Gastrocnemius medialis (tissue), 4 donors: ENCODE data around the gene AGPAT3. TPM values are rescaled to one million over a fixed set of nuclear protein-coding genes. Genes with fewer than 3 reads are reported as not detected.

Experiments
- ATAC-seq, 2 donors: fragments of 150-250 bp; one replicate each; pipeline ENCODE4 v1.9.1; 2016
- DNase-seq, 2 donors: peaks; one replicate each; pipeline ENCODE4 v3.0.0-alpha.2; 2019
- H3K27ac ChIP-seq, 4 donors: fragments of 200-600 bp; sonication (generic); 1 replicate in 1 of 4; 2 replicates in 3 of 4; pipeline ENCODE4 v1.5.1; 2016 to 2018; ENCODE audit warnings: mild to moderate bottlenecking in 2 of 4, moderate library complexity in 1 of 4
- H3K27me3 ChIP-seq, 3 donors: fragments of 200-600 bp; sonication (generic) in 2 of 3; 1 replicate in 1 of 3; 2 replicates in 2 of 3; pipeline versions ENCODE4 v1.5.1 to v1.6.0; 2016 to 2019; ENCODE audit warnings: mild to moderate bottlenecking in 1 of 3, moderate library complexity in 1 of 3
- H3K36me3 ChIP-seq, 2 donors: fragments of 200-600 bp; sonication (generic) in 1 of 2; one replicate each; pipeline ENCODE4 v1.5.1; 2017 to 2018
- H3K4me1 ChIP-seq, 2 donors: fragments of 200-600 bp; sonication (generic) in 1 of 2; one replicate each; pipeline ENCODE4 v1.5.1; 2016 to 2017; ENCODE audit warnings: mild to moderate bottlenecking in 2 of 2
- H3K4me3 ChIP-seq, 4 donors: fragments of 200-600 bp; sonication (generic) in 3 of 4; 1 replicate in 1 of 4; 2 replicates in 3 of 4; pipeline ENCODE4 v1.5.1; 2016 to 2019; ENCODE audit warnings: mild to moderate bottlenecking in 2 of 4
- H3K9me3 ChIP-seq, 3 donors: fragments of 200-600 bp; sonication (generic) in 2 of 3; 1 replicate in 1 of 3; 2 replicates in 2 of 3; pipeline ENCODE4 v1.5.1; 2016 to 2019
- POLR2A ChIP-seq, 2 donors: fragments of 450-650 bp; IDR thresholded peaks; one replicate each; pipeline ENCODE4 v1.6.1; 2017; ENCODE audit warnings: antibody characterized with exemption in 2 of 2, mild to moderate bottlenecking in 2 of 2, moderate library complexity in 2 of 2
- in situ Hi-C, 4 donors: fragments of 200-750 bp; cut with MboI; loops; one replicate each; pipeline versions ENCODE4 v1.15.0 to v1.8.0; 2017; ENCODE audit warnings: low sequenced_read_pairs in 4 of 4
- intact Hi-C: fragments of 100-400 bp; cut with DNase I; formaldehyde crosslinking; loops from one replicate; pipeline ENCODE4 v1.15.1; 2023; ENCODE audit warnings: low total_unique reads
- total RNA-seq, 4 donors: library from RNA; depleted of rRNA; stranded (reverse); fragments of >200 nt; gene quantifications; one replicate each; pipeline versions ENCODE4 v1.1.0 to v1.2.3, GENCODE V29; 2016
- TF ChIP-seq, protein P1 (sequence below), 5 experiments: fragments of 450-650 bp in 3 of 5; fragments of 200-600 bp in 2 of 5; sonication (generic) in 2 of 5; IDR thresholded peaks in 4 of 5; conservative IDR thresholded peaks in 1 of 5; 1 replicate in 4 of 5; 2 replicates in 1 of 5; pipeline ENCODE4 v1.5.1; 2016 to 2019; ENCODE audit warnings: antibody characterized with exemption in 5 of 5, mild to moderate bottlenecking in 3 of 5, moderate library complexity in 3 of 5

AGPAT3 gene
- total RNA-seq, 4 donors from 2014 or later, result 44.2 to 102 (median 59.3) TPM

DNA sequence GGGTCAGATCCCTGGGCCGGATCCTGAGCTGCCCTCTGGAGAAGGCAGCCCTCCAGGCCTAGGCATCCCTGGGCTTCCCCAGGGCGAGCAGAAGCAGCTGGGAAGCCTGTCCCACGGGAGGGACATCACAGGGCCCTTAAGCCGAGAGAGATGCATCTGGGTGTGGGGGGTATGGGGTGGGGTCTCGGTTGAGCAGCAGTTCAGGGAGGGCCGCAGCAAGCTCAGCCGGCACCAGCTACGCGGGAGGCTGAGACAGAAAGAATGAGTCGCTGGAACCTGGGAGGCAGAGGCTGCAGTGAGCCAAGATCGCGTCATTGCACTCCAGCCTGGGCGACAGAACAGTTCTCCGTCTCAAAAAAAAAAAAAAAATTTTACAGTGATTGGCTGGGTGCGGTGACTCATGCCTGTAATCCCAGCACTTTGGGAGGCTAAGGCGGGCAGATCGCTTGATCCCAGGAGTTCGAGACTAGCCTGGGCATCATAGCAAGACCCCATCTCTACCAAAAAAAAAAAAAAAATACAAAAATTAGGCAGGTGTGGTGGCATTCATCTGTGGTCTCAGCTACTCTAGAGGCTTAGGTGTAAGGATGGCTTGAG is 37.9 kb upstream of the AGPAT3 start:
- H3K36me3 ChIP-seq, result no peaks in the 10 kb centered on the region
- peaks cover 25 to 26% of the 10 kb centered on the region in 2 donors for H3K4me1 ChIP-seq
- TF ChIP-seq, protein P1, sequence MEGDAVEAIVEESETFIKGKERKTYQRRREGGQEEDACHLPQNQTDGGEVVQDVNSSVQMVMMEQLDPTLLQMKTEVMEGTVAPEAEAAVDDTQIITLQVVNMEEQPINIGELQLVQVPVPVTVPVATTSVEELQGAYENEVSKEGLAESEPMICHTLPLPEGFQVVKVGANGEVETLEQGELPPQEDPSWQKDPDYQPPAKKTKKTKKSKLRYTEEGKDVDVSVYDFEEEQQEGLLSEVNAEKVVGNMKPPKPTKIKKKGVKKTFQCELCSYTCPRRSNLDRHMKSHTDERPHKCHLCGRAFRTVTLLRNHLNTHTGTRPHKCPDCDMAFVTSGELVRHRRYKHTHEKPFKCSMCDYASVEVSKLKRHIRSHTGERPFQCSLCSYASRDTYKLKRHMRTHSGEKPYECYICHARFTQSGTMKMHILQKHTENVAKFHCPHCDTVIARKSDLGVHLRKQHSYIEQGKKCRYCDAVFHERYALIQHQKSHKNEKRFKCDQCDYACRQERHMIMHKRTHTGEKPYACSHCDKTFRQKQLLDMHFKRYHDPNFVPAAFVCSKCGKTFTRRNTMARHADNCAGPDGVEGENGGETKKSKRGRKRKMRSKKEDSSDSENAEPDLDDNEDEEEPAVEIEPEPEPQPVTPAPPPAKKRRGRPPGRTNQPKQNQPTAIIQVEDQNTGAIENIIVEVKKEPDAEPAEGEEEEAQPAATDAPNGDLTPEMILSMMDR (IDR thresholded peaks at IDR 0.05 in 4 of 5, conservative IDR thresholded peaks at IDR 0.05 in 1 of 5), result no peak
- peak; percentile 40 to 56 for TF ChIP-seq POLR2A (IDR thresholded peaks at IDR 0.05)
- peaks cover 0 to 7% (median 0%) of the 10 kb centered on the region in 3 donors for H3K27me3 ChIP-seq
- in situ Hi-C loops, result loop anchor here in 1 of 4 donors (25.0 kb wide), 1 partner anchor 110 kb away; no protein-coding TSS in a partner anchor
- H3K4me3 ChIP-seq, result peak overlapping the region in 2 of 4 donors; percentile 4 to 38
- ATAC-seq (peak; percentile 64 to 75), DNase-seq (peak; percentile 55 to 81)
- no peaks in the 10 kb centered on the region for H3K9me3 ChIP-seq
- intact Hi-C loops, result loop anchor here (1.0 to 5.0 kb wide), 4 partner anchors 37 to 125 kb away; no protein-coding TSS in a partner anchor
- H3K27ac ChIP-seq, result peak overlapping the region; percentile 84 to 93 (median 91)

DNA sequence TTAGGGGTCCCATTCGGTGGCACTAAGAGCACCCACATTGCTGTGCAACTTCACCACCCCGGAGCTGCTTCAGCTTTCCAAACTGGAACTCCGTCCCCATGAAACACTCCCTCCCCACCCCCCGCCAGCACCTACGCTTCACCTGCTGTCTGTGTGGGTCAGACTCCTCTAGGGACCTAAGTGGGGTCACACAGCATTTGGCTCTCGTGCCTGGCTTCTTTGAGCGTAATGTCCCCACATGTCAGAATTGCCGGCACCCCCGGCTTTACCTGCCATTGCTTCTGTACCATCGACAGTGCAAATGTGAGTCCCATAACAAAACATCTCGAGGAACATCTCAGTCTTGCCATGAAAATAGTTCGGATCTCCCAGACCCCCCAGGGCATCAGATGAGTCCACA is 35.9 kb upstream of the AGPAT3 start:
- no peaks in the 10 kb centered on the region for H3K36me3 ChIP-seq
- no peak overlapping the region for H3K4me3 ChIP-seq
- no peaks in the 10 kb centered on the region for H3K9me3 ChIP-seq
- H3K27ac ChIP-seq, result no peak overlapping the region
- intact Hi-C loops (loop anchor here (5.0 kb wide), 3 partner anchors 83 to 123 kb away; no protein-coding TSS in a partner anchor), in situ Hi-C loops (loop anchor here in 1 of 4 donors (25.0 kb wide), 1 partner anchor 108 kb away; no protein-coding TSS in a partner anchor)
- H3K27me3 ChIP-seq, result peaks cover 0 to 7% (median 0%) of the 10 kb centered on the region in 3 donors
- ATAC-seq (no peak), DNase-seq (no peak)
- H3K4me1 ChIP-seq, result peaks cover 24 to 26% of the 10 kb centered on the region in 2 donors
- TF ChIP-seq POLR2A (IDR thresholded peaks at IDR 0.05), result no peak
- TF ChIP-seq, protein P1 (IDR thresholded peaks at IDR 0.05 in 4 of 5, conservative IDR thresholded peaks at IDR 0.05 in 1 of 5), result no peak

DNA sequence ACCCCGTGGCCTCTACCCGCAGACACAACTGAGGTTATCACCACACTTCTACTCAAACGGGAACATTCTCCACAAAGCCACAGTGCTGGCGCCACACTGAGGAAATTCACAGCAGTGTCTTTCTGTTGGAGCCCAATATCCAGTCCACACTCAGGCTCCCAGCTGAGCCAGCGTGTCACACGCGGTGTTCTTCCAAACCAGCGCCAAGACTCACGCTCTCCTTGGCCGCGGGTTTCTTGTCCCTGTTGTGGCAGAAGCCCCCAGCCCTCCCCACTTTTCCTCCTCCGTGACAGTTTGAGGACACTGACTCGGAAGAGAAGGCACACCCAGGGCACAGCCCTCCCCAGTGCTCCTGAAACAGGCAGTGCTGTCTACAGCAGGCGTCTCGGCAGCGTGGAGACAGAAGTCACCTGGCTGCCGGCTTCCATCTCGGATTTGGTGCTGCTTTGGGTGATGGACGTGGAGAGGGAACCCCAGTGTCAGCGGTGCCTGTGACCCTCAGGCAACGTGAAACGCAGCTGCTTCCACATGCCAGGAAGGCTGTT is 35.4 kb upstream of the AGPAT3 start:
- intact Hi-C loops (loop anchor here (5.0 kb wide), 3 partner anchors 83 to 123 kb away; no protein-coding TSS in a partner anchor), in situ Hi-C loops (loop anchor here in 1 of 4 donors (25.0 kb wide), 1 partner anchor 108 kb away; no protein-coding TSS in a partner anchor)

DNA sequence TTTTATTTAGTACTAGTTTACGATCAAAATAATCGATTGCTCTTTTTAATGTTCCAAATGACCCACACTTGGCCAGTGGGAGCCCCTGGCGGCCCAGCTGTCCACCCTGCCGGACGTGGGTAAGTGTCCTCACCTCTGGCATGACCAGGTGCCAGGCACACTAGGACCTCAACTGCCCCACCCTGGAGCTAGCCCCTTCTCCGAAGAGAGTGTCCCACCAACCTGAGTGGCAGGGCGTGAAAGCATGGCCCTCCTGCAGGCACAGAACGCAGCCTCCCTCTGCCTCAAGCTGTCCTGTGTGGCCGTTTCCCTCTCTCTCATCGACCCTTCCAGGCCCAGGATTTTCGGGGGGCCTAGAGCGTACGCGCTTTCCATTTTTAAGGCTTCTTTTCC is 32.9 kb upstream of the AGPAT3 start:
- in situ Hi-C loops (loop anchor here in 1 of 4 donors (25.0 kb wide), 1 partner anchor 105 kb away; no protein-coding TSS in a partner anchor), intact Hi-C loops (no loop called here)
- Histone ChIP-seq H3K9me3 (no peaks in the 10 kb centered on the region), H3K27ac (no peak overlapping the region), H3K4me3 (no peak overlapping the region), H3K4me1 (peaks cover 0 to 4% of the 10 kb centered on the region in 2 donors), H3K36me3 (no peaks in the 10 kb centered on the region), H3K27me3 (peaks cover 0 to 7% (median 0%) of the 10 kb centered on the region in 3 donors)
- no peak for ATAC-seq
- no peak for DNase-seq
- TF ChIP-seq POLR2A (IDR thresholded peaks at IDR 0.05), result no peak
- TF ChIP-seq, protein P1 (IDR thresholded peaks at IDR 0.05 in 4 of 5, conservative IDR thresholded peaks at IDR 0.05 in 1 of 5), result no peak

More for the DNA sequence above, 35.4 kb upstream of the AGPAT3 start:
- no peak for ATAC-seq
- peaks cover 0 to 7% (median 0%) of the 10 kb centered on the region in 3 donors for H3K27me3 ChIP-seq
- no peak overlapping the region for H3K27ac ChIP-seq
- no peak overlapping the region for H3K4me3 ChIP-seq
- peaks cover 19 to 24% of the 10 kb centered on the region in 2 donors for H3K4me1 ChIP-seq
- DNase-seq, result no peak
- TF ChIP-seq, protein P1 (IDR thresholded peaks at IDR 0.05 in 4 of 5, conservative IDR thresholded peaks at IDR 0.05 in 1 of 5), result no peak
- no peak for TF ChIP-seq POLR2A (IDR thresholded peaks at IDR 0.05)
- H3K9me3 ChIP-seq, result no peaks in the 10 kb centered on the region
- H3K36me3 ChIP-seq, result no peaks in the 10 kb centered on the region
